ENCODE results near the gene MMP8.

DNA sequence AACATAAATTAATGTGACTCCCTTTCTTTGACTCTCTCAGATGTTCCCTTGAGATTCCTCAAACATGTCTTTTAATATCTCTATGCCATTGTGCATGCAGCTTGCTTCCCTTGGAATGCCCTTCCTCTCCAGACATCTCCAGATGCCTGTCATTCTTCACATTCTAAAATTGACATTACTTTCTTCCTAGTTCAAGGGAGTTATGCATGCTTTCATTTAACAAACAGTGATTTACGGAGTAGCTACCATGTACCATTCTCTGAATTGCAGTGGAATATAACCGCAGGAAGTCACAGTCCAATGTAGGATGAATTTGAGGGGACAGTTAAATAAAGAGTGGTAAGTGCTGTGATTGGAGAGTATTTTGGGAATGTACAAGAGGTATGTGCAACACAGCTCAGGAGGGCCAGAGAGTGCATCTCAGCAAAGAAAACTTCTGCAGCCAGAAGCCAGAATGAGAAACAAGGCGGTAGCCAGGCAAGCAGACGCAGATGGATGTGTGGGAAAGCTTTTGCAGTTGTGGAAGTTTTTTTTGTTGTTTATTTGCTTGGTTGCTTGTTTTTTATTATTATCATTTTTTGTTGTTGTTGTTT, 37.0 kb upstream of the MMP8 start:
- TF ChIP-seq, protein P1, sequence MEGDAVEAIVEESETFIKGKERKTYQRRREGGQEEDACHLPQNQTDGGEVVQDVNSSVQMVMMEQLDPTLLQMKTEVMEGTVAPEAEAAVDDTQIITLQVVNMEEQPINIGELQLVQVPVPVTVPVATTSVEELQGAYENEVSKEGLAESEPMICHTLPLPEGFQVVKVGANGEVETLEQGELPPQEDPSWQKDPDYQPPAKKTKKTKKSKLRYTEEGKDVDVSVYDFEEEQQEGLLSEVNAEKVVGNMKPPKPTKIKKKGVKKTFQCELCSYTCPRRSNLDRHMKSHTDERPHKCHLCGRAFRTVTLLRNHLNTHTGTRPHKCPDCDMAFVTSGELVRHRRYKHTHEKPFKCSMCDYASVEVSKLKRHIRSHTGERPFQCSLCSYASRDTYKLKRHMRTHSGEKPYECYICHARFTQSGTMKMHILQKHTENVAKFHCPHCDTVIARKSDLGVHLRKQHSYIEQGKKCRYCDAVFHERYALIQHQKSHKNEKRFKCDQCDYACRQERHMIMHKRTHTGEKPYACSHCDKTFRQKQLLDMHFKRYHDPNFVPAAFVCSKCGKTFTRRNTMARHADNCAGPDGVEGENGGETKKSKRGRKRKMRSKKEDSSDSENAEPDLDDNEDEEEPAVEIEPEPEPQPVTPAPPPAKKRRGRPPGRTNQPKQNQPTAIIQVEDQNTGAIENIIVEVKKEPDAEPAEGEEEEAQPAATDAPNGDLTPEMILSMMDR (IDR thresholded peaks at IDR 0.05 in 2 of 3, conservative IDR thresholded peaks at IDR 0.05 in 1 of 3; ENCODE audit: borderline replicate concordance in 1 of 3, insufficient read depth in 1 of 3, low read depth in 2 of 3, low read length in 2 of 3): no peak
- TF ChIP-seq EZH2 (IDR thresholded peaks at IDR 0.05): no peak
- TF ChIP-seq POLR2AphosphoS5 (IDR thresholded peaks at IDR 0.05; ENCODE audit: low read depth, low read length): no peak
- TF ChIP-seq, protein P2, sequence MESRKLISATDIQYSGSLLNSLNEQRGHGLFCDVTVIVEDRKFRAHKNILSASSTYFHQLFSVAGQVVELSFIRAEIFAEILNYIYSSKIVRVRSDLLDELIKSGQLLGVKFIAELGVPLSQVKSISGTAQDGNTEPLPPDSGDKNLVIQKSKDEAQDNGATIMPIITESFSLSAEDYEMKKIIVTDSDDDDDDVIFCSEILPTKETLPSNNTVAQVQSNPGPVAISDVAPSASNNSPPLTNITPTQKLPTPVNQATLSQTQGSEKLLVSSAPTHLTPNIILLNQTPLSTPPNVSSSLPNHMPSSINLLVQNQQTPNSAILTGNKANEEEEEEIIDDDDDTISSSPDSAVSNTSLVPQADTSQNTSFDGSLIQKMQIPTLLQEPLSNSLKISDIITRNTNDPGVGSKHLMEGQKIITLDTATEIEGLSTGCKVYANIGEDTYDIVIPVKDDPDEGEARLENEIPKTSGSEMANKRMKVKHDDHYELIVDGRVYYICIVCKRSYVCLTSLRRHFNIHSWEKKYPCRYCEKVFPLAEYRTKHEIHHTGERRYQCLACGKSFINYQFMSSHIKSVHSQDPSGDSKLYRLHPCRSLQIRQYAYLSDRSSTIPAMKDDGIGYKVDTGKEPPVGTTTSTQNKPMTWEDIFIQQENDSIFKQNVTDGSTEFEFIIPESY (IDR thresholded peaks at IDR 0.05; ENCODE audit: extremely low read depth, insufficient replicate concordance, low read length): no peak
- TF ChIP-seq EZH2phosphoT487 (IDR thresholded peaks at IDR 0.05; ENCODE audit: borderline replicate concordance): no peak
- TF ChIP-seq SIN3A (IDR thresholded peaks at IDR 0.05; ENCODE audit: low read depth): no peak
- TF ChIP-seq, protein P3, sequence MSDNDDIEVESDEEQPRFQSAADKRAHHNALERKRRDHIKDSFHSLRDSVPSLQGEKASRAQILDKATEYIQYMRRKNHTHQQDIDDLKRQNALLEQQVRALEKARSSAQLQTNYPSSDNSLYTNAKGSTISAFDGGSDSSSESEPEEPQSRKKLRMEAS (IDR thresholded peaks at IDR 0.05): no peak
- no peak for TF ChIP-seq POLR2A (IDR thresholded peaks at IDR 0.05; ENCODE audit: borderline replicate concordance, extremely low read depth, insufficient read depth, insufficient read length)
- no peak for TF ChIP-seq JUND (IDR thresholded peaks at IDR 0.05)
- no peak for TF ChIP-seq YY1 (IDR thresholded peaks at IDR 0.05; ENCODE audit: extremely low read depth, insufficient replicate concordance, low read depth, low read length)
- no peak for TF ChIP-seq TCF7L2 (IDR thresholded peaks at IDR 0.05; ENCODE audit: borderline replicate concordance, extremely low read depth, insufficient read depth, insufficient read length)

All from HCT116 (cell line).